AG09319 (cell line): ENCODE data around the gene VPS72.

Experiments used
- DNase-seq: peaks from one replicate; pipeline ENCODE4 v3.0.0-alpha.2; 2010; ENCODE audit warnings: low read depth; ENCODE audit errors: extremely low read depth
- TF ChIP-seq, protein P1 (sequence below): IDR thresholded peaks from 2 replicates; pipeline ENCODE4 v1.5.1; 2011; ENCODE audit warnings: low read depth, mild to moderate bottlenecking, inconsistent platforms, low read length, moderate library complexity

Gene VPS72

DNA sequence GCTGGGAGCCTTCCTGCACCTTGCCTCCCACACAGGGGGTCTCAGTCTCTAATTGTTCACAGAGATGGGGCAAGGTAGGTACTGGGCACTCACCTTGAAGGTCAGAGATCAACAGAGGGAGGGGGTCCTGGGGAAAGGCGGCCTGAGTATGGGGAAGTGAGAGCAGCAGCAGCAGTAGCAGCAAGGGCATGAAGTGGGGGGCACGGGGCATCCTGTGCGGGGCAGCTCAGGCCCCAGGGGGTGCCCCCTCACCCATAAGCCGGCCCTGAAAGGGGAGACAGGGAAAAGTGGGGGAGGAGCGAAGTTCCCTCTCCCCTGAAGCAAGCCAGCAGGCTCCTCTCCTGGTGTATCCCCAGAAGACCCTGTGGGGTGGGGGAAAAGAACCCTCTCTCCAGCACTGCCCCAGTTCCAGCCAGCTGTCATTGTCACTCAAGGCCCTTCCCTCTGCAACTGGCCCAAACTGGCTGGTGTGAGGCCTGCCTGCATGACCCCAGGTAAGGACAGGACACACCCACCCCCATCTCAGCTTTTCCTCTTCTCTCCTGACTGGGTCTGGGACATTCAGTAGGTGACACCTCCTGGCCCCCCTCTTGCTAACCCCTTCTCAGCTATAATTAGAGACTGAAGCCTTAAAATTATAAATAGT is 47.5 kb downstream of the VPS72 start:
- DNase-seq, result no peak
- TF ChIP-seq, protein P1, sequence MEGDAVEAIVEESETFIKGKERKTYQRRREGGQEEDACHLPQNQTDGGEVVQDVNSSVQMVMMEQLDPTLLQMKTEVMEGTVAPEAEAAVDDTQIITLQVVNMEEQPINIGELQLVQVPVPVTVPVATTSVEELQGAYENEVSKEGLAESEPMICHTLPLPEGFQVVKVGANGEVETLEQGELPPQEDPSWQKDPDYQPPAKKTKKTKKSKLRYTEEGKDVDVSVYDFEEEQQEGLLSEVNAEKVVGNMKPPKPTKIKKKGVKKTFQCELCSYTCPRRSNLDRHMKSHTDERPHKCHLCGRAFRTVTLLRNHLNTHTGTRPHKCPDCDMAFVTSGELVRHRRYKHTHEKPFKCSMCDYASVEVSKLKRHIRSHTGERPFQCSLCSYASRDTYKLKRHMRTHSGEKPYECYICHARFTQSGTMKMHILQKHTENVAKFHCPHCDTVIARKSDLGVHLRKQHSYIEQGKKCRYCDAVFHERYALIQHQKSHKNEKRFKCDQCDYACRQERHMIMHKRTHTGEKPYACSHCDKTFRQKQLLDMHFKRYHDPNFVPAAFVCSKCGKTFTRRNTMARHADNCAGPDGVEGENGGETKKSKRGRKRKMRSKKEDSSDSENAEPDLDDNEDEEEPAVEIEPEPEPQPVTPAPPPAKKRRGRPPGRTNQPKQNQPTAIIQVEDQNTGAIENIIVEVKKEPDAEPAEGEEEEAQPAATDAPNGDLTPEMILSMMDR, result no peak

DNA sequence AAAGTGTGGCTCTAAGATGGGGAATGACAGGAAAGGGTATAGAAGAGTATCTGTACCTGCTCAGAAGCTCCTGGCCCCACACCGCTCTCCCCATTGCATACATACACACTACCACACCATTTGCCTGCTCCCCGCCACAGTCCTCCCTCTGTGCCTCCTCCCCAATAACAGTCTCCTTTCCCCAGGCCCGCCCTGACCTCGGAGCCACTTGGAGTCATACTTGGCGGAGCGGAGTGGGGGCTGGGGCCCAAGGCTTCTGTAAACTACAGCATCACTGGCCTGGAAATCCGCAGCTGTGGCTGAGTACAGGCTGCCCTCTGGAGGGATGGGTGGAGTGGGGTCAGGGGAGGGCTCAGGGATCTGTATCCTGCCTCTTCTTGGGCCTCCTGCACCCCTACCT is 52.2 kb downstream of the VPS72 start:
- TF ChIP-seq, protein P1, result no peak
- DNase-seq, result no peak

DNA sequence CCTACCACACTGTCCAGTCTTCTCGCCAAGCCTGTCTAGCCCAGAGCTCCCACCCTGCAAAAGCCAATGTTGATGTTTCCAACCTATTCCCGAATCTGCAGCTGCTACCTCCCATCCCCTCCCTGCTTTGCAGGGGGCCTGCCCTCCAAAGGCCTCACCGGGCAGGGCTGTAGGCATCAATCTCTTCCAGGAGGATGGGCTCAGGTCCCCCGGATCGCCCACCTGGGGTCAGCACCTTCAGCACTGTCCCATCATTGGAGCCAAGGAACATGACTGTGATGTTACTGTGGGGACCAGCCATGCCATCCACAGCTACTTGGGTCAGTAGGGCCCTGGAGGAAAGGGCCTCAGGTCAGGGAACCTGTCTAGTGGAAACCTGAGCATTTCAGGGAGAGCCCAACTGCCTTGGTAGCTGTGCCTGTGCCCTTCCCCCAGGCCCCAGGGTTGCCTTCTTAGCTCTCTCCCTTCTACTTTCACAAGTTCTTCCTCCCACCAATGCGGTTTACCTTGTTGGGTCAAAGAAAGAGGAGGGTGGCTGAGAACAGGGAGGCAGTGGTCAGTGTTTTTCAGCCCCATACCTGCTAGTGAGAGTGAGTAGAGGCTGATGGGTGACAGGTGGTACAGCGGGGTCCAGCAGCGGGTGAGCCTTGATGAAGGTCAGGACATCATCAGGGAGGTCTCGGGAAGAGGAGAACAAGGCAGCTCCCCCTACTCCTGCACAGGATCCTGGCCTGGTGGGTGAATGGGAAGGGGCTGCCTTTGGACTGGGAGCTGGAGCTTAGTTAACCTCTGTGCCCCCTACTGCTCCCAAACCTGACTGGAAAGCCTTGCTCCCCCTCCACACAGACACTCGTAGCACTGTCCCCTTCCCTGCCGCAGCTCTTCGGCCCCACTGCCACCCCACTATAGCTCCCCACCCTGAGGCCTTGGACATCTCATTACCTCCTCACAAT is 54.3 kb downstream of the VPS72 start:
- no peak for DNase-seq
- TF ChIP-seq, protein P1, result no peak

DNA sequence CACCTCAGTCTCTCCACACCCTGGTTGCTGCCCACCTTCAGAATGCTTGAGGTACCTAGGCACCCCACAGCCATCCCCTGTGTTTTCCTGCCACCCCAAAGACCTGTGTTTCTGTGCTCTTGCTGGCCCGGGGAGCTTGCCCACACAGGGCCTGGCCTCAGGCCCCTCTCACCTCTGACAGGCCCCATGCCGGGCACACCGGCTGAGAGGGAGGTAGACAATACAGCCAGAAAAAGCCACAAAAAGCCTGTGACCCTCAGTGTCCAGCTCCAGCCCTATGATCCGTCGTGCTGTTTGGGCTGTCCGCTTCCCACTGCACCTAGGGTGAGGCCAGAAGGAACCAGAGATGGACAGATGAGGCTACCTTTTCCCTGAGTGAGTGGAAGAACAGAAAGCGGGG is 55.0 kb downstream of the VPS72 start:
- DNase-seq, result no peak
- TF ChIP-seq, protein P1, result no peak

DNA sequence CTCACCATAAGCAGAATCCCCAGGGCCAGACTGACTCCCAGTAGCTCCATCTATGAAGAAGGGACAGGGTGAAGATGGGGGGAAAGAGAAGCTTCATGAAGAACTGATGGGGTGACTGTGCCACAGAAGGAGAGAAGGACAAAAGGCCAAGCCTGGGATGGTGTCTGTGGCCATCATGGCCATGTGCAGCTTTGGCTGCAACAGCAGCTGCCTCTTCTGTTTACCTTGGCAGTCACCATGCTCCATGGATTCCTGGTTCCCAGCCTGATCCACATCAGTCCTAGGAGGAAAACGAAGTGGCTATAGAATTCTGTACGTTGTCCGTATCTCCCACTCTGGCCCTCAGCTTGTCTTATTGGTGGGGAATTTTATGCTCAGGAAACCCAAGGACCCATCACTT is 55.6 kb downstream of the VPS72 start:
- DNase-seq, result no peak
- TF ChIP-seq, protein P1, result no peak

DNA sequence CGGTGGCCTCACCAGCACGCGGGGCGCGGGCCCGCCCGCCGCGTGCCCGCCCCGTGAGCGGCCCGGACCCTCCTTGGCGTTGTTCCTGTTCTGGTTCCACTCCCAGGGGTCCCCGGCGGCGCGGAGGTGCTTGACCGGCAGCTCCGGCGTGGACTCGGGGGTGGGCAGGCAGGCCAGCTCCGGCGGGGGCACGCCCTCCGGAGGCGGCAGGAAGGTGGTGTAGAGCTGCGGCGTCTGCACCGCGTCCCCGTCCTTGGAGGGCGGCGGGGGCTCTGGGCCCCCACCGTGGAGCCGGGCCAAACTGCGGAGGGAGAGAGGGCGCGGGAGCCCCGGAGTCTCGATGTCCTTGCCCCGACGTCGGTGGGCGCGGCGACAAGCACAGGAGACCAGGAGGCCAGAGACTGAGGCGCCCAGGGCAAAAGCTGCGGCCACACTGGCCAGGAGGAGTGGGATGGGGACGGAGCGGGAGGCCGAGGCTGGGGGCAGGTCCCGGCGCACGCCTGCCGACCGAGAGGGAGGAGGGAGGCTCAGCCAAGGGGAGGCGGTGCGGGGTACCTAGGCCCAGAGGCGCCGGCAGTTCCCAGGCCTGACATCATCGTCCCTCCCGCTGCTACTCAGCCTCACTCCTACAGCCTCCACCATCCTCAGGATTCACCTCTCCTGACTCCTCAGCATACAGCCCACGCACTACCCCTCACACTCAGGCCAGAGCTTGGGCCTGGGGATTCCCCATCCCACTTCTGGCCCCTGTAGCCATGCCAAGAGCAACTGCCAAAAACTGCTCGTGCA is 56.8 kb downstream of the VPS72 start:
- no peak for DNase-seq
- TF ChIP-seq, protein P1, result no peak
